Raji (cell line): ENCODE data around the gene TSC22D1.

Experiments
- POLR2A ChIP-seq: IDR thresholded peaks from 2 replicates; pipeline ENCODE4 v1.6.1; 2011; ENCODE audit warnings: low read depth, low read length, control low read depth; ENCODE audit not compliant: insufficient read depth

The TSC22D1 gene

DNA sequence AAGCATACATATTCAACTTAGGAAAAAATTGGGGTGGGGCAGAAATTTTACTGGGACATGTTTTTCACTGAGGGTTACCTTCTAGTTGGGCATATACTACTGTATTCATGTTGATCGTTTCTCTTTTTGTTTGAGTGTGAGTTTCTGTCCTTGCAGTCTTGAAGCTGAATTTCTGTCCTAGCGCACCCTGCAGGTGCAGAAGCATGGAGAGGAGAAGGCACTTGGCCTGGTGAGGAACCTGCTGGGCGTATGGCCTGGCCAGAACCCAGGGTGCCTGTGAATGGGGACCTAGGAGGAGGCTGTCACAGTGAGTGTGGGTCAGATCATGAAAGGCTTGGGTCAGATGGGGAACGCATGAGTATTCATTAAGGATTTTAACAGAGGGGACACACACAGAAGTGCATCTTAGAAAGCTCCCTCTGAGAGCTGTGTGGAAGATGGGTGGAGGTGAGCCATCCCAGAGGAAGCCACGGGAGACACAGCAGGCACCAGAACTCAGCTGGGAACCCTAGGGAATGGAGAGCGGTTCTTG lies 165.7 kb downstream of the TSC22D1 start:
- no peak for TF ChIP-seq POLR2A

DNA sequence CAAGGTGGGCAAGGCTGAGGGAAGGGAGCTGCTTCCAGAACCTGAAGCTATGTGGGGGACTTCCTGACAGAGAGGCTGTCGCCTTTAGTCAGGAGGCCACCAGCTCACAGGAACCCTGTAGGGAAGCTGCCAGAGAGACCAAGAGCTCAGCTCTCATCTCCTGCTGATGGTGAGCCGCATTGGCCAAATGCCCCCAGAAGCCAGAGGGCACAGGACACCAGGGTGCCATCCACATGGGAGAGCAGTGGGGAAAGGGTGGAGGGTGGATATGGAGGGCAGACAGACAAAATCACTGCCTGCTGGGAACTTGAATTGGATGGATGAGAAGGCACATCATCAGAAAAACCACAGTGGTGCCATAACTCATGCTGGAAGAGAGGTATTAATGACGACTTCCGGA lies 166.5 kb downstream of the TSC22D1 start:
- no peak for TF ChIP-seq POLR2A

DNA sequence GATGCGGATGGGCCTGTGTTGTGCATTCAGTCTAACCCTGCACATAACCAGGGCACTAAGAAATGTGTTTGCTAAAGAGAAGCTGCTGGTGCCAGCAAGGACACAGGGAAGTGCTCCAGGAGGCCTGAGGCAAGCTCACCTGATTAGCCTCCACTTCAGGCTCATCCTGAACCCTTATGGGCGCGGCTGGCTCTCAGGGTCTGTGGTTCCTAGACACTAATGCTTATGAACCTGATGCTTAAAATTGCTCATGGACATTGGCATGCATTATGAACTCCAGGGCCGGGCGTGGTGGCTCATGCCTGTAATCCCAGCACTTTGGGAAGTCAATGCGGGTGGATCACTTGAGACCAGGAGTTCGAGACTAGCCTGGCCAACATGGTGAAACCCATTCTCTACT lies 168.2 kb downstream of the TSC22D1 start:
- TF ChIP-seq POLR2A = no peak

DNA sequence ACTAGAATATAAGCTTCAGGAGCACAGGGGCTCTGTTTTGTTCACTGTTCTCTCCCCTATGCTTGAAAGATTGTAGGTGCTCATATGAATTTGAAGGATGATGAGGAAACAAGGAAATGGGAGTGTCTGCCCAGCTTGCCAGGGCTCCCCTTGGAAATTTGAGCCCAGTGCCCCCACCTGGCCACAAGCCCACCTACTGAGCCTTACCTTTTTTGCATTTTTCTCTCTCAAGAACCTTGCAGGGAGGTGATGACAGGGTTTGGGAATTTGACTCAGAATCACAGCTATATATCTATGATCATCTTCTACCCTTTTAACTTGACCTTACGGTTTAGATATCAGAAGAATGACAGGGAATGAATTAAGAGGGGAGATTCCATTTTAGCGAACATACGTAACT lies 168.8 kb downstream of the TSC22D1 start:
- no peak for TF ChIP-seq POLR2A

DNA sequence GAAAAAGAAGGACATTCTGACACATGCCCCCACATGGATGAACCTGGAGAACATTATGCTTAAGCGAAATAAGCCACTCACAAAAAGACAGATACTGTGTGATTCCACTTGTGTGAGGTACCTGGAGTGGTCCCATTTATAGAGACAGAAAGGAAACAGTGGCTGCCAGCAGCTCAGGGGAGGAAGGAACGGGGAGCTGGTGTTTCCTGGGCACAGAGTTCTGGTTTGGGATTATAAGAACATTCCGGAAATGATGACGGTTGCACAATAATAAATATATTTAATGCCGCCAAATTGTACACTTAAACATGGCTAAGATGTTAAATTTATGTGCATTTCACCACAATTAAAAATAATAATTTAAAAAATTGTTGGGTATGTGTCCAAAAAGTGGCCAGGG lies 169.5 kb downstream of the TSC22D1 start:
- no peak for TF ChIP-seq POLR2A

DNA sequence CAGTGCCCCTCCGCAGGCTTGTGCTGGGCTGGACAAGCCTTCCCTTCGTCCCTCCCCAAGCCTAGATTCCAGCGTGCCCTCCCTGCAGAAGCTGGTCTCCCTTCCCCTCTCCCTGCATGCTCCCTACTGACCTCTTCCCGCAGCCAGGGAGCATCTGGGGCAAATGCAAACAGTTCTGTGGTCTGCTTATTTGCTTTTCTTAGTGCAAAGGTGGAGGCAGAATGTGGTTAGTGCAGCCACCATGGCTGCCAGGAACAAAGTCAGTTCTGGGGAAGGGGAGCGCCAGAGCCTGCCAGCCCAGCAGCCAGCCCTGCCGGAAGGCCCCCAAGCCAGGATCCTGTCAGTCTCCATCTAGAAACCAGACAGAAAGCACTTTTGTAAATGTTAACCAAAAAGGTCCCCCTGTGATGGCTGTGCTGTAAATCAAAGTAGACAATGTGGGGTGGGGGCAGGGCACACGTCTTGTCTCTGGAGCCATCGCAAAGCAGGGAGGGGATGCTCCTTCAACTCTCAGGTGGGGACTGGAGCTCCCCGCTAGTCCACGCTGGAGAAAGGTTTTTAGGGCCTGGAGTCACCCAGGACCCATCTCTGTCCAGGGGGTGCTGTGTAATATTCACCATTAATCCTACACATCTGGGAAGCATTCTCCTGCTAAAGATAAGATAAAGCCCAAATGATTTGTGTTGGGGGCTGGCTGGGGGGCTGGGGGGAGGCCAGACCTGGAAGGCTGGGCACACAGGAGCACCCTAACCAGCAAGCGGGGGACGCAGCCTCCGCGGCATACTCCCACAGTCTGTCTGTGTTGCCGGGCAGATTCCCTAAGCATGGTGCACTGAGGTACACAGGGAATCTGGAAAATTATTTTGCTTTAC lies 171.6 kb downstream of the TSC22D1 start:
- TF ChIP-seq POLR2A = no peak

DNA sequence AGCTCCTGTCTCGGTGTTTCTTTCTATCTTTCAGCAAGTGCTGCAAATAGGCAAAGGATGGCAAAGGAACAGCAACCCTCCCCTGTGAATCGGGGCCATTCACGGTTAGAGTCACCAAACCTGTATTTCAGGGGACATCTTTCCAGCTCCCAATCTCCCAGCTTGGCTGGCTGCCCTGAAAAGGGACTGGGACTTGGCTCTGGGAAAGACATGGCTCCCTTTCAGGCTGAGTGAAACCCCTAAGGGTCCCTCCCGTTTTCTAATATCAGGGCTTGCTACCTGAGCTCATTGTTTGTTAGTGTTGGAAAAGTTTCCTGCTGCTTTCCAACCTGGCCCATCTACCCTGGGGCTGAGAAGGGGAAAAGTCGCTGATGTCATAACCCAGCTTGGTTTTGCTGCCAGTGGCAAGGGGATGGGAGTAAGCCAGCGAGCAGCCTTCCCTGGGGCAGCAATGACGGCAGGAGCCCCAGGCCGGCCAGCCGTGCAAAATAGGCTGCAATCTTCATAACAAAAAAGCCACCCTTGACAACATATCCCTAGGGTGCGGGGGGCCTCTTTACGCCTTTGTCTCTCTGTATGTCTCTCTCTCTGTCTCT lies 172.6 kb downstream of the TSC22D1 start:
- no peak for TF ChIP-seq POLR2A

DNA sequence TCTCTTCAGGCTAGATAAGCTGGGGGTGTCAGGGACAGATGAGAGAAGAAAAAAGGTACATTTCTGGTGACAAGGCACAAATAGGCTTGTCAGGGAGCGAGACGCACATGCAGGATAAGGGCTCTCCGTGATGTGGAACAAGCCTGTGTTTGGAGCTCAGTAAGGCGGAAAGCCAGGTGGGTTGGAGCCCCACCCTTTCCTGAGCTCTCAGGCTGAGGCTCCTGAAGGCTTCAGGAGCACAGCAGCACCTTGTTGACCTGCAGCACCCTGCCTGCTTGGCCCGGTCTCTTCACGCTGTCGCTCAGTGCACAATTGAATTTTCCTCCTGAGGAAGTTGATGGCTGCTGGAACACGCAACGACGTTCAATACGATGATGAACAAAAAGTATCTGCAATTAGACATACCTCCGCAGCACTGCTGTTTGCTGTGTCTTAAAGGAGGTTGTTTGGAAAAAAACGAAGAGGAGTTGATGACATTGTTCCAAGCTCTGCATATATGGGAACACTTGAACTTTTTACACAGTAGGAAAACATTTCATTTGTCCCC lies 173.2 kb downstream of the TSC22D1 start:
- no peak for TF ChIP-seq POLR2A

DNA sequence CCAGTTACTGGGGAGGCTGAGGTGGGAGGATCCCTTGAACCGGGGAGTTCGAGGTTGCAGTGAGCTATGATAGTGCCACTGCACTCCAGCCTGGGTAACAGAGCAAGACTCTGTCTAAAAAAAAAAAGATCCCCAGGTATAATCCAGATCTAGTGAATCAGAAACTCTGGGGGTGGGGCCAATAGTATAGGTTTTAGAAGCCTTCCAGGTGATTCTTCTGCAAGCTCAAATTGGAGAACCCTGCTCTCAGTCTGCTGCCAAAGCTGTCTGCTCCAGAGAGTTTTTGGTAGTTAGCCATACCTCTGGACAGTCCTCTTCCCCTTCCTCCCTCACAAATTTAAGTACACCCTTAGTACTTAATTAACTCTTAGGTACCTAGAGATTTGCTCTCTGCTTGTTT lies 174.6 kb downstream of the TSC22D1 start:
- TF ChIP-seq POLR2A = no peak

DNA sequence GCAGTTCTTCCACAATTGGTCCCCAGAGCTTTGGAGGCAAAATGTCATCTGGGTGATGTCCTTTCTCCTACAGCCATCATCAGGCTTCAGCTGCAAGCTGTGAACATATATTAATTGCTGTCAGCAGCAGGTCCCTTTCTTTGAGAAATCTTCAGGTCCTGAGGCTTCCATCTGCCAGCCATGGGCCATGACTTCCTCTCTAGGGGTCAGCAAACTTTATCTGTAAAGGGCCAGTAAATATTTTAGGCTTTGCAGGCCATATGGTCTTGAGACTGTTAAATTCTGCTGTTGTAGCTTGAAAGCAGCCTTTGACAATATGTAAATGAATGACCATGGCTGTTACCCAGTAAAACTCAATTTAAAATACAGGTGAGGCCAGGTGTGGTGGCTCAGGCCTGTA lies 175.4 kb downstream of the TSC22D1 start:
- no peak for TF ChIP-seq POLR2A

DNA sequence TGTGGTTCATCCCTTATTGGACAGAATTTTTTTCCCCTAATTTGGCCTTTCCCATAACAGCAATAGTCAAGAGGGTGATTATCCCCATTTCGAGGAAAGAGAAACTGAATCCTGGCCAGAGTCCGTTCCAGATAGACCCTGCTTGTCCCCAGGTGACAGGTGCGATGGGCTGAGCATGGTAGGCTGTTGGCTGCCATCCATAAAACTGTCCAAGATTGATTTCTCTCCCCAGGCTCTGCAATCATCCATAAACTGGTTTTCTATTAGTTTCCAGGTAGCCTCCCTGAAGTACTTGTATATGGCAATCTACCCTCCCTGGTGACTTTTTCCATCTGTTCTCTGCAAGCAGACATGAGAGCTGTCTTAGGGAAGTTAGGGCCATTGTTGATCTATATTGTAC lies 177.1 kb downstream of the TSC22D1 start:
- no peak for TF ChIP-seq POLR2A

DNA sequence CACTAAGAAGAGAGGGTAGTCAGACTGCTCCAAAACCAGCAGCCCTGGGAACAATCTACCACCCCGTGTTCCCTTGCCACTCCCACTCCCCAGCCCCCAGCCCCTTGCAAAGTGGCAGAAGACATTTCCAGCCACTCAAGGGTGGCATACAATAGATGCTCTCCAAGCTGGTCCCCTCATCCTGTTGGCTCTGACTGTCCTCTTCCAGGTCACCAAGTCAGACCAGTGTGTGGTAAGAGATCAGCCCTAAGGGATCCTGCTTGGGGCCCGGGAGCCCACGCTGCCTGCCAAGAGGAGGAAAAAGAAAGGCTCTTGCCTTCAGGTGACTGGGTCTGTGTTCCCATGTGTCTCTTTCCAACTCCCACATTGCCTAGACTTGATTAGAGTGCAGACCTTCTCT lies 177.5 kb downstream of the TSC22D1 start:
- no peak for TF ChIP-seq POLR2A

DNA sequence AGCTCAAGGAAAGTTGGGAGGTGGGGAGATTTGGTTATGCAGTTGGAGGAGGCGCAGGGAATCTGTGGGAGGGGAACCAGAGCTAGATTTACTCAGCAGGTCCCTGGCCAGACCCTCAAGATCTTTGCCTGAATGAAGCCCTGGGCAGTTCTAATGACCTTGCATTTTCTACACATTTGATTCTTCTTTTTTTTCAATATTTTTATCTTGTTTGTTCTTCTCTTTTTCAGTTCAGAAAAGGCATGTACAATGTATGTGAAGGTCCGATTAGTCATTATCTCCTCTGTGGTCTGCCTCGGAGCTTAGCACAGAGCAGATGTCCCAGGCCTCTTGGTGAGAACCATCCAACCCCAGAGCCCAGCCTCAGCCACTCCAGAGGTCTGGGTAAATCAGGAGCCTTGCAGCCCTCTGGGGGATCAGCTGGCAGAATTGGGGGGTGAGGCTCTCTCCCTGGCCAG lies 178.3 kb downstream of the TSC22D1 start:
- TF ChIP-seq POLR2A = no peak

DNA sequence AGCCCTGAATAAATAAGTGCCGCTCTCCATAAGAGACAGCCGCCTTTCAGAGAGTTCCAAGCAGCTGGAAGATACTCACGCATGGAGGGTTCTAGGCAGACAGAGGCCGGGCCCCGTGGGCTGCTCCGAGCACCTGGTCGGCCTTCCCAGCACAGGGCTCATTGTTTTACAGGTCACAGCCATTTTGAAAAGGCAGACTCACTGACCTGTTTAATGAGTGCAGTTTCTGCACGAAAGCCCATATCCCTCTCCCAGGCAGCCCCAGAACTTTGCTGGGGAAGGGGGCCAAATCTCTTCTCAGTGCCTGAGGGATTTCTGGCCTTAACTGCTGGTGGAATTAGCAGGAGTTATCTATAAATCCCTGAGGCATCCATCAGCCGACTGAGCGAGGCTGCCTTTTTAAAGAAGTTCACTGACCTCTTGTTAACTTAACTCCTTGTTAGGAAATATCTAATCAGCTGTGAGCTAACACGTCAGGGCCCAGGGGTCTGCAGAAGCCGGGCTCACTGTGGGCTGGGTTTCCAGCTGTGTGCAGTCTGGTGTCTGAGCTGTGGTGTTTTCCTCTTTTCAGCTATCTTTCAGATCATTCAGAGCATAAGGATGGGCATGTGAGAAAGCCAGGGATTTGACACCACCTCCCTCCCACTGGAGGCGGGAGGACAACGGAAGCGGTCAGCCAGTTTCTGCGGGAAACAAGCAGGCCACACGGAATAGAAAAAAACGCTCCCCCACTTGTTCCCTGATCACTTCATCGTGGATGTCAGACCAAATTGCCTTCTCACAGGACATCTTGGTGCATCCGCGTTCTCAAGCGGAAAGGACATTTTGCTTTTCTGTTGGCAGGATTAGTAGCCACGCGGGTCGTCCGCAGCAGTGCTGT lies 179.2 kb downstream of the TSC22D1 start:
- no peak for TF ChIP-seq POLR2A
